ENCODE results near the gene BLOC1S4.

The BLOC1S4 gene

GRCh38 chr4:6765703-6766102 lies 49.7 kb downstream of the BLOC1S4 start:
- Mint-ChIP-seq H3K4me3 (no peak overlapping the region), H3K36me3 (ENCODE audit: low read depth) (no peaks in the 10 kb centered on the region), H3K27me3 (ENCODE audit: low read depth) (peaks cover 25% of the 10 kb centered on the region), H3K27ac (no peak overlapping the region), H3K4me1 (no peaks in the 10 kb centered on the region), H3K9me3 (no peaks in the 10 kb centered on the region)
- TF ChIP-seq CTCF (IDR thresholded peaks at IDR 0.05; ENCODE audit: unreplicated experiment in 3 of 3): no peak
